22Rv1 (cell line): ENCODE data around the gene SLC35E1.

Experiments
- H3K27ac ChIP-seq: fragments of 450-650 bp; 2 replicates; pipeline ENCODE4 v1.5.1; 2017
- CTCF ChIP-seq: fragments of 450-650 bp; IDR thresholded peaks from 2 replicates; pipeline ENCODE4 v1.5.1; 2017; ENCODE audit warnings: mild to moderate bottlenecking
- ZFX ChIP-seq: fragments of 450-650 bp; IDR thresholded peaks from 2 replicates; pipeline ENCODE4 v1.6.1; 2017; ENCODE audit warnings: antibody characterized with exemption, borderline replicate concordance

SLC35E1 gene

GRCh38 chr19:16585808-16586476 lies 13.7 kb upstream of the SLC35E1 start:
- TF ChIP-seq CTCF (no peak), ZFX (no peak)
- no peak overlapping the region for H3K27ac ChIP-seq

DNA sequence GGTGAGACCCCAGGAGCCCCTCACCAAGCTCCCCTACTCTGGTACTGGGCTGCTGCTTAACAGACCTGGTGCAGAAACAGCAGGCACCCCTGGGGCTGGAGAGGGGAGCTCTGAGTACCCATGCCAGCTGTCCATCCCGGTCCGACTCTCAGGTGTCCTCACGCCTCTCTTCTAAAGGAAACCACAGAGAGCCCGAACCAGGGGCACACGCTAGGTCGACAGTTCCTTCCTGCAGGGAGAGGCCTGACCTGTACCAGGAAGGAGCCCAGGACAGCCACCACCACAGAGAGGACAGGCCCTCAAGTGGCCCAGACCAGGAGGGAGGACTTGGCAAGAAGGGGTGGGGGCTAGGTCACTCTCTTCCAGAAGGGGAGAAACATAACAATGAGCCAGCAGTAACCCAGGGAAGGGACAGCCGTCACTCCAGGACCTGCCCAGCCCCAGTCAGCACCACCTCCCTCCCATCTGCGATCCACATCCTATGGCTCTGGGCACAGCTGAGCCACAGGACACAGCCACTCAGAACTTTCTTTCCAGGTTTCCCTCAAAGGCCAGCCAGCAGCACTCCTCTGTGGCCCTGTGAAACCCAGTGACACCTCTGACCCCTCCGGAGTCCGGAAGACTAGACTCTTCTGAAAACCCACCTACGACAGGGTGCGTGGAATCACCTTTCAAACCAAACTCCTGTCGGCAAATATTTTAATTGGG lies 13.0 kb upstream of the SLC35E1 start:
- TF ChIP-seq ZFX, result no peak
- no peak for TF ChIP-seq CTCF
- no peak overlapping the region for H3K27ac ChIP-seq

GRCh38 chr19:16584248-16585093 lies 12.3 kb upstream of the SLC35E1 start:
- H3K27ac ChIP-seq, result no peak overlapping the region
- TF ChIP-seq ZFX (no peak), CTCF (no peak)

DNA sequence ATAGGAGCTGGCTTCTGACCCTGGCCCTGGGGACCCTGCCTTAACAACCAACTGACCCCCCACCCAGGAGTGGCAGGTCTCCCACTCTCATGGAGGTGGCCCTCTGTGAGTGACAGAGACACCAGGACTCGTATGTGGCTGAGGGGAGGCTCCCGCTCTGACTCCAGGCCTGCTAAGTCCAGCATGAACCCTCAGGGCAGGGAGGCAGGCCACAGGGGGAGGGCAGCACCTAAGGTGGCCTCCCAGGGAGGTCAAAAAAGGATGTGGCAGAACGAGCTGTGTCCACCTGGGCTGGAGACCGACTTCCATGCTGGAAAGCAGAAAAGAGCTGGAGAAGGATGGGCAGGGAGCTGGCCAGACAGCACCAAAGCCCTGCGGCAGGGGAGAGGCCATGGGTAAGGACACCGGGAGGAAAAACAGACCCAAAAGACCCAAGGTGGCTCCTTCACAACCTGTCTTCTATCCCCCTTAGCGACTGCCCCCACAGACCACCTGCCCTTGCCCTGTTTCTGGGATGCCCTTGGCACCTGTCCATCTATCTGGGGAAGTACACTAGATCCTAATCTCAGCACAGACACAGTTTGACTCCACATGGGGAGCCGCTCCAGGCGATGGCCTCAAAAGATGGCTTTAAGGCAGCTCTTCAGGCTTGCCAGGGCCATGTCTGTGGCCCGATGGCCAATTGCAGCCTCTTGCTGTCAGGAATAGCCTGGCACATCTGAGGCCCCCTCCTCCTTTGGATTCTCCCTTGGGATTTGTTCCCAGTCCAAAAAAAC lies 10.5 kb upstream of the SLC35E1 start:
- no peak for TF ChIP-seq CTCF
- no peak for TF ChIP-seq ZFX
- no peak overlapping the region for H3K27ac ChIP-seq

DNA sequence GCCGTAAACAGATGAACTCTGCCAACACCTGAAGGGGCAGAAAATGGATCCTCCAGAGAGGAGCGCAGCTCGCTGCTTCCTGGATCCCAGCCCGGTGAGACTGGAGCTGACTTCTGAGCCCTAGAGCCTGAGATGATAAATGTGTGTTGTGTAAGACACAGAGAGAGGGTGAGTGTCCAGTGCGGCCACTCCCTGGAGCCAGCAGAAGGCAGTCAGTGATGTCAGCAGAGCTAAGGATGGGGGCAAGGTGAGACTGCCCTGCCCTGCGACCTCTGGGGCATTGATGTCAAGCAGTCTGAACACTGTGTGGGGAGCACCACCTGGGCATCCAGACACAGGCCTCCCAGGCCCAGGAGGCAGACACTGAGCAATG lies 9.7 kb upstream of the SLC35E1 start:
- no peak overlapping the region for H3K27ac ChIP-seq
- TF ChIP-seq CTCF (no peak), ZFX (no peak)

DNA sequence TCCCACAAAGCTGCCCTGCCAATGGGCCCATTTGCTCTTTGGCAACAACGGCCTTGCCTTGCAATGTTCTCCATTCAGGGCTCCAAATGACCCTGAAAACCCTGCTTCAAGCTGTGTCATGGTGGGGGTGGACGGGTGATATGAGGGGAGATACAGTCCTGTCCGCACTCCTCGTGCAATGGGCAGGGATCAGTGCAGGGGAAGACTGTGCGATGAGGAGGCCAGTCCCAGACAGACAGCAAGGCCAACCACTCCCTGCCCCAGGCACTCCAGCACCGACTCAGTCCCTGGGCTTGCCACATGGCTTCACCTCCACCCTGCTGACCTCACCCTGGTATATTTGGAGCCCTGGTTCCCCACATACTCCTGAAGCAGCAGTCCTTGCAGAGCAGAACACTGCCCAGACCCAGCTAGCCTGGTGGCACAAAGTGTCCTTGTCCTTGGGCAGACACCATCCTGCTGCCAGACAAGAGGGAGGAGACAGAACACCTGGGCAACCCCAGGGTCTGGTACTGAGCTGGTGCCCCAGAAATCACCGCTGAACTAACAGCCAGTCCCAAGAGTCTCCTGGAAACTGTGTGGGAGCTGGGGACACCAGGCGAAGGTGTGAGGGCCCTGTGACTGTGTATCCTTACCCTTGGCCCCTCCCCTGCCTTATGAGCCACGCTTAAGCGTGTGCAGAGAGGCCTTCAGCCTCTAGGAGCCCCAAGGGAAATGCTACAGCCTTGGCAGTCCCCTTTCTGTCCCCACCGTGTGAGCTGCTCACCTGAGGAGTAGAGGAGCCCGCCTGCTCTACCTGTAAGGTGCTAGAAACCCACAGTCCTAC lies 9.1 kb upstream of the SLC35E1 start:
- no peak overlapping the region; the same call in 1 of the 2 replicates for H3K27ac ChIP-seq
- TF ChIP-seq ZFX (no peak), CTCF (no peak)
